ENCODE data around the gene NMT2. TPM values are rescaled to one million over a fixed set of nuclear protein-coding genes. Genes with fewer than 3 reads are reported as not detected.

NMT2 gene
- total and polyA plus RNA-seq, 2 of the 4 experiments (the other 2 are of a cell fraction): 18.7 to 41.0 TPM

DNA sequence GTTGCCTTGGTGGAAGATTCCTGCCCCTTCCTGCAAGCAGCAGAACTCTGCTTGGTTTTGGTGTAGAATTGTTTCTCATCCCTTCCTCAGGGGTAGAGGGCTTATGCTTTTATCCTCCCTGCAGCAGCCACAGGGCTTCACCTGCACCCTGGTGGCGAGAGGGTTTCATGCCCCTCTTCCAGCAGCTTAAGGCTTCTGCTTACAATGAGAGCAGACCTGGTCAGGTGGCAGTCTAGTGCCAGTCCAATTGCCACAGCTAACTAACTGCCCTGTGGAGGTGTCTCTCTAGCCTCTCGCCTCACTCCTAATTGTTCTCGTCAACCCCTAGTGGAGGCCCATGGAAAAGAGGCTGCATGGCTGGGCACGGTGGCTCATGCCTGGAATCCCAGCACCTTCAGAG lies 99.3 kb downstream of the NMT2 start:
- Histone ChIP-seq H3K27me3 (ENCODE audit: control insufficient read depth, insufficient read depth, low read length) (peaks cover 3% of the 10 kb centered on the region; the same call in 1 of the 2 replicates), H2AK9ac (replicated peaks; ENCODE audit: low read depth, low read length, poor library complexity) (no peak overlapping the region), H3K9me1 (ENCODE audit: insufficient read depth, low read length) (no peaks in the 10 kb centered on the region), H4K91ac (ENCODE audit: insufficient read depth, low read depth, low read length) (no peak overlapping the region), H3K9ac (ENCODE audit: low read depth, low read length) (no peak overlapping the region), H2BK20ac (ENCODE audit: low read depth, low read length) (no peak overlapping the region), H2BK5ac (ENCODE audit: low read depth, low read length, poor library complexity, severe bottlenecking) (no peak overlapping the region), H3K56ac (ENCODE audit: extremely low read depth, insufficient read depth, low read length) (no peak overlapping the region), H3K9me3 (ENCODE audit: control insufficient read depth, insufficient read depth, low read length) (peaks cover 12% of the 10 kb centered on the region), H3K4me3 (ENCODE audit: insufficient read depth, low read depth, low read length) (no peak overlapping the region), H4K8ac (ENCODE audit: low read depth in 2 of 2, low read length in 2 of 2) (no peak overlapping the region), H2BK15ac (ENCODE audit: low read depth, low read length) (no peak overlapping the region), H4K20me1 (ENCODE audit: insufficient read depth, low read length) (no peaks in the 10 kb centered on the region), H3K23ac (ENCODE audit: low read depth, low read length) (no peak overlapping the region), H3K36me3 (ENCODE audit: control insufficient read depth, insufficient read depth, low read length) (no peaks in the 10 kb centered on the region), H3K4me1 (ENCODE audit: control insufficient read depth, insufficient read depth, low read length) (no peaks in the 10 kb centered on the region), H2AK5ac (ENCODE audit: low read depth, low read length) (no peak overlapping the region), H3K18ac (ENCODE audit: low read depth, low read length) (no peak overlapping the region), H3K27ac (ENCODE audit: insufficient read depth, low read length) (no peak overlapping the region), H4K5ac (ENCODE audit: low read depth, low read length) (no peak overlapping the region), H3K79me1 (ENCODE audit: low read depth in 1 of 2, low read length in 2 of 2) (no peaks in the 10 kb centered on the region), H3K4me2 (ENCODE audit: low read depth, low read length) (no peak overlapping the region), H2BK120ac (ENCODE audit: low read depth, low read length) (no peak overlapping the region), H2AFZ (replicated peaks; ENCODE audit: low read length, poor library complexity) (no peak overlapping the region), H3K4ac (ENCODE audit: low read depth, low read length) (no peak overlapping the region), H3K14ac (replicated peaks; ENCODE audit: low read depth, low read length) (no peak overlapping the region)
- in situ Hi-C loops (cut with MboI; ENCODE audit: low sequenced_read_pairs): no loop called here
- no peak for DNase-seq
- WGBS, 2 experiments (ENCODE audit: extremely low coverage in 2 of 2, insufficient read length in 1 of 2): 60% methylated on average over 1 of the region's 4 CpGs; no CpG with 5 or more reads in 1 of the 2 experiments
- intact Hi-C loops (cut with micrococcal nuclease): loop anchor here (5.0 kb wide), 1 partner anchor 52 kb away; no protein-coding TSS in a partner anchor
- no peak for ATAC-seq (ENCODE audit: low read depth)
- dilution Hi-C loops (cut with HindIII; ENCODE audit: low sequenced_read_pairs, unreplicated experiment): no loop called here
- POLR2A ChIA-PET (ENCODE audit: unreplicated experiment): no interaction called here
- no TSS peak for BruUV-seq (replicated peaks)
- CTCF ChIA-PET: interaction anchor here (0.9 kb wide), 1 partner anchor 18 kb away, joined by 3 read pairs; no protein-coding TSS in a partner anchor
- TF ChIP-seq MAFK (IDR thresholded peaks at IDR 0.05; ENCODE audit: low read depth, low read length): no peak
- TF ChIP-seq, protein P1, sequence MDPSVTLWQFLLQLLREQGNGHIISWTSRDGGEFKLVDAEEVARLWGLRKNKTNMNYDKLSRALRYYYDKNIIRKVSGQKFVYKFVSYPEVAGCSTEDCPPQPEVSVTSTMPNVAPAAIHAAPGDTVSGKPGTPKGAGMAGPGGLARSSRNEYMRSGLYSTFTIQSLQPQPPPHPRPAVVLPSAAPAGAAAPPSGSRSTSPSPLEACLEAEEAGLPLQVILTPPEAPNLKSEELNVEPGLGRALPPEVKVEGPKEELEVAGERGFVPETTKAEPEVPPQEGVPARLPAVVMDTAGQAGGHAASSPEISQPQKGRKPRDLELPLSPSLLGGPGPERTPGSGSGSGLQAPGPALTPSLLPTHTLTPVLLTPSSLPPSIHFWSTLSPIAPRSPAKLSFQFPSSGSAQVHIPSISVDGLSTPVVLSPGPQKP (IDR thresholded peaks at IDR 0.05; ENCODE audit: borderline replicate concordance, low read depth, low read length): no peak
- no peak for TF ChIP-seq RFX5 (IDR thresholded peaks at IDR 0.05; ENCODE audit: low read depth, low read length)
- TF ChIP-seq POLR2A (IDR thresholded peaks at IDR 0.05; ENCODE audit: low read depth, low read length): no peak
- no peak for TF ChIP-seq RCOR1 (IDR thresholded peaks at IDR 0.05; ENCODE audit: insufficient replicate concordance, low read length)
- TF ChIP-seq CTCF (conservative IDR thresholded peaks at IDR 0.05; ENCODE audit: low read depth, low read length): no peak
- TF ChIP-seq USF2 (IDR thresholded peaks at IDR 0.05; ENCODE audit: low read depth, low read length): no peak
- no peak for TF ChIP-seq RAD21 (IDR thresholded peaks at IDR 0.05; ENCODE audit: low read length)
- TF ChIP-seq SMC3 (IDR thresholded peaks at IDR 0.05; ENCODE audit: low read depth, low read length): no peak
- no peak for TF ChIP-seq CEBPB (IDR thresholded peaks at IDR 0.05; ENCODE audit: low read depth, low read length)
- no peak for TF ChIP-seq MXI1 (IDR thresholded peaks at IDR 0.05; ENCODE audit: borderline replicate concordance, low read depth, low read length)
- no peak for TF ChIP-seq FOS (IDR thresholded peaks at IDR 0.05; ENCODE audit: low read depth, low read length)
- TF ChIP-seq BHLHE40 (IDR thresholded peaks at IDR 0.05; ENCODE audit: low read depth, low read length): no peak
- TF ChIP-seq MAZ (IDR thresholded peaks at IDR 0.05; ENCODE audit: borderline replicate concordance, low read depth, low read length): no peak
- no peak for TF ChIP-seq NFE2L2 (IDR thresholded peaks at IDR 0.05; ENCODE audit: low read depth, low read length)
- no peak for TF ChIP-seq CHD1 (IDR thresholded peaks at IDR 0.05; ENCODE audit: low read depth, low read length)
